GM15510 (cell line): ENCODE measurements around the gene PACS1.

Source experiments
- POLR2A ChIP-seq: IDR thresholded peaks from 3 replicates; pipeline ENCODE4 v1.6.1; 2011; ENCODE audit warnings: borderline replicate concordance; ENCODE audit not compliant: insufficient read length; ENCODE audit errors: extremely low read depth

Gene PACS1

DNA sequence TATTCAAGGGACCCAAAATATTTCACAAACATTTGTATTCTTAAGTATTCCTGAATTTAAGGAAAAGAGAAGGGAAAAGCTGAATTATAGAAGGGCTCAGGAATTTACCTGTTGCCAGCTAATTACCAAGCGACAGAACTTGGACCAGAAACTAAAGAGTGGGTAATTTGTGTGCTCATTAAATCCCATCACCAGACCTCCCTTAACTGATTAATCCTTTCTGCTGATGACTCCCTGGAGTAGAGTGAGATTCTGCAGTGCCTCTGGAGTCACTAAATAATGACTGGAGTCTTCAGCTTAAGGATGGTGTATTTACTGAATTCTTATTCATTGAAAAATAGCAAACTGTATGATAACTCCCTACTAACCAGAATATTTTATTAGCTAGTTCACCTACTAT lies 124.3 kb downstream of the PACS1 start:
- no peak for TF ChIP-seq POLR2A

DNA sequence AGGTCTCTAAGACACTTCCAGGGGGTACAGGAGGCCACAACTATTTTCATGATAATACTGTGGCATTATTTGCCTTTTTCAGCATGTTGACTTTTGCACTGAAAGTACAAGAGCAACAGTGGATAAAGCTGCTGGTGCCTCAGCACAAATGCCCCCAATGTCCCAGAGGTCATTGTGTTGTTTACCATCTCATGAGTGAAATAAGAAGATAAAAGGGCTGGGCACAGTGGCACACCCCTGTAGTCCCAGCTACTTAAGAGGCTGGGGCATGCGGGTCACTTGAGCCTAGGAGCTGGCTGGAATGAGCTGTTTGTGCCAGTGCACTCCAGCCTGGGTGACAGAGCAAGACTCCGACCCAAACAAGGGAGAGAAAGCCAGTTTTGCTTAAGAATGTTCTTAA lies 125.8 kb downstream of the PACS1 start:
- TF ChIP-seq POLR2A, result no peak

DNA sequence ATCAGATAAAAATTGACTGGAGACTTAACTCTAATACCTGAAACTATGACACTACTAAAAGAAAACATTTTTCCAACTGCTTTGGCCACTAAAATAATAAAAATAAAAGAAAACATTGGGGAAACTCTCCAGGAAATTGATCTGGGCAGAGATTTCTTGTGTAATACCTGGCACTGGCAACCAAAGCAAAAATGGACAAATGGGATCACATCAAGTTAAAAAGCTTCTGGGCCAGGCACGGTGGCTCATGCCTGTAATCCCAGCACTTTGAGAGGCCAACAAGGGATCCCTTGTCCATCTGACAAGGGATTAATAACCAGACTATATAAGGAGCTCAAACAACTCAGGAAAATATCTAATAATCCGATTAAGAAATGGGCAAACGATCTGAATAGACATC lies 133.8 kb downstream of the PACS1 start:
- no peak for TF ChIP-seq POLR2A

DNA sequence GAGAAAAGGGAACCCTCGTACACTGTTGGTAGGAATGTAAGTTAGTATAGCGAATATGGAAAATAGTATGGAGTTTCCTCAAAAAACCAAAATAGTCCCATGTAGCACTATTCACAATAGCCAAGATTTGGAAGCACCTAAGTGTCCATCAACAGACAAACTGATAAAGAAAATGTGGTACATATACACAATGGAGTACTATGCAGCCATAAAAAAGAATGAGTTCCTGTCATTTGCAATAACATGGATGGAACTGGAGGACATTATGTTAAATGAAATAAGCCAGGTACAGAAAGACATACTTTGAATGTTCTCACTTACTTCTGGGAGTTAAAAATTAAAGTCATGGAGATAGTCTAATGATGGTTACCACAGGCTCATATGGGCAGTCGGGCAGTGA lies 134.3 kb downstream of the PACS1 start:
- TF ChIP-seq POLR2A, result no peak

DNA sequence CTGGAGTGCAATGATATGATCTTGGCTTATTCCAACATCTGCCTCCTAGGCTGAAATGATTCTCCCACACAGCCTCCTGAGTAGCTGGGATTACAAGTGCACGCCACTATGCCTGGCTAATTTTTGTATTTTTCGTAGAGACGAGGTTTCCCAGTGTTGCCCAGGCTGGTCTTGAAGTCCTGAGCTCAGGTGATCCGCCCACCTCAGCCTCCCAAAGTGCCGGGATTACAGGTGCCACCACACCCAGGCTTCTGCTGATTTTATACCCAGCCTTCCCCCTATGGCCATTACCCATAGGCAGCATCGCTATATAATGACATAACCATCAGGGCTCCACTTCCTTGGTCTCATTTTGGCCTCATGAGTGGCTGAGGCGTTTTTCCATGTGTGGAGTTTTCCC lies 137.7 kb downstream of the PACS1 start:
- no peak for TF ChIP-seq POLR2A

DNA sequence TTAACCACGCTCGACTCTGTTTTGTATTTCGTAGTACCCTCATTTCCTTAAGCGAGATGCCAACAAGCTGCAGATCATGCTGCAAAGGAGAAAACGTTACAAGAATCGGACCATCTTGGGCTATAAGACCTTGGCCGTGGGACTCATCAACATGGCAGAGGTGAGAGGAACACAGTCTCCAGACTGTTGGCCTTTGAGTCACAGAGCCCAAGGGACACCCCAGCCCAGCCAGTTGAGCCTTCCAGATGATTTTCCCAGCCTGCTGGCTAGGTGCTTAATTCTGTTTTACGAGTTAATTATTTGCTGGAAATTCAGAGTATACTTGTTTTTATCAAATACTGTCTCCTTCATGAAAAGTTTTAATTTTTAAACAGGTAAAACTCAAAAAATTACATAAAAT lies 141.0 kb downstream of the PACS1 start:
- TF ChIP-seq POLR2A, result no peak

DNA sequence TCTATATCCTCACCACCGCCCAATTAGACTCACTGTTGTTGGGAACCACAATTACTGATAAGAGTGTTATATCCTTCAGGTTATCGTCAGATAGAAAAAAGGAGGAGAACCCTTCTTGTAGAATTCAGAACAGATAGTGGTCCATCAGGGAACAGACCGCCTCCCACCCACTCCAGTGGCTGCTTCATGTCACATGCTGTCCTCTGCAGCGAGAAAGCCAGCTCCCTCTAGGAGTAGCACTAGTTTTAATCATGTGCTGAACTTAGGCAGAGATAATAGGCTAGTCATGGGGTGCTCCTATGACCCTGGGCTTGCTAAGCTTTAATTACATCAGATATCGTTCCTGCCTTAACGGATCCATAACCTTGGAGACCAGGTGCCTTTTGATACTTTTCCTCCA lies 146.8 kb downstream of the PACS1 start:
- TF ChIP-seq POLR2A, result no peak

DNA sequence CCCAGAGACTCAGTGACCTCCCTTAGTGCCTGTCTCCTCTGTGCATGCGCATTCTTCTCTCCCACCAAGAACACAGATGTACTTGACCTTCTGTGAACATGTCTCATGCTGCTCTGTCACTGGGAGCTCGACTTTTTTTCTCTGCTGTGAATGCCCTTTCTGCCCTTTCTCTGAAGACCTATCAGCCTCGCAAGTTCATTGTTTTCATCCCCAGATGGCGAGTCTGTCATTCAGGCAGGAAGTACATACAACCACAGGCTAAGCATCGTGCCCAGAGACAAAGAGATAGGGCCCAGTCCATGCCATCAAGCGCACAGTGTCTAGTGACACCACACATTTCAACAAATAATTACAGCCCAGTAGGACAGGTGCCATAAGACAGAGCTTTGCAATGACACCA lies 148.0 kb downstream of the PACS1 start:
- TF ChIP-seq POLR2A, result no peak

DNA sequence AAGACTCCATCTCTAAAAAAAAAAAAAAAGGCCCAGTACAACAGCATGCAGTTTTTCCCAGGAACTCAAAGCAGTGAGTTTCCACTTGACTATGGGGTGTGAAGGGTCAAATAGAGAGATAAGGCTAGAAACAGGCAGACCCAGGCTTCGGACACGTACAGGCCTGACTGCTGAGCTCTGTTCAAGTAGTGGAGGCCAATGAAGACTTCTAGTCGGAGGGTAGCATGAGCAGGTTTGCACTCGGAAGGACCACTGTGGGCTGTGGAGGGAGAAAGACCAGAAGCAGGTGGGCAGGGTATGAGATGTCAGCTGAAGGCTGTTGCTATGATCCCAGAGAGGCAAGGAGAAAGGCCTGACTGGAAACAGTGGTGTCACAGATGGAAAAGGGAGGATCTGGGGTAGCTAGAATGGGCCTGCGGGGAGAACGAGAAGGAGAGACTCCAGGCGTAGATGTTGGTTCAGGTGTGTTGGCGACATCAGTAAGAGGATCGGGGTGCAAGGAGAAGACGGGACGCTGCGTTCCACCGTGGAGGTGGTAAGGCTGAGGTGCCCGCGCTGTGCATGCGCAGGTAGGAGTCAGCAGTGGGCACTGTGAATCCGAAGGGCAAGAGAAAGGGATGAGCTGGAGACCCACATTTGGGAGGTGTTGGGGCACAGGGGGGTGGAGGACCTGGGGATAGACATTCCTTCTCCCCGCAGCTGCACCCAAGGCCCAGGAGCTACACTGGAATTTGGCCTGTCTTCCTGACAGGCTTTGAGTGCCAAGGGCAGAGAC lies 149.0 kb downstream of the PACS1 start:
- TF ChIP-seq POLR2A, result no peak

DNA sequence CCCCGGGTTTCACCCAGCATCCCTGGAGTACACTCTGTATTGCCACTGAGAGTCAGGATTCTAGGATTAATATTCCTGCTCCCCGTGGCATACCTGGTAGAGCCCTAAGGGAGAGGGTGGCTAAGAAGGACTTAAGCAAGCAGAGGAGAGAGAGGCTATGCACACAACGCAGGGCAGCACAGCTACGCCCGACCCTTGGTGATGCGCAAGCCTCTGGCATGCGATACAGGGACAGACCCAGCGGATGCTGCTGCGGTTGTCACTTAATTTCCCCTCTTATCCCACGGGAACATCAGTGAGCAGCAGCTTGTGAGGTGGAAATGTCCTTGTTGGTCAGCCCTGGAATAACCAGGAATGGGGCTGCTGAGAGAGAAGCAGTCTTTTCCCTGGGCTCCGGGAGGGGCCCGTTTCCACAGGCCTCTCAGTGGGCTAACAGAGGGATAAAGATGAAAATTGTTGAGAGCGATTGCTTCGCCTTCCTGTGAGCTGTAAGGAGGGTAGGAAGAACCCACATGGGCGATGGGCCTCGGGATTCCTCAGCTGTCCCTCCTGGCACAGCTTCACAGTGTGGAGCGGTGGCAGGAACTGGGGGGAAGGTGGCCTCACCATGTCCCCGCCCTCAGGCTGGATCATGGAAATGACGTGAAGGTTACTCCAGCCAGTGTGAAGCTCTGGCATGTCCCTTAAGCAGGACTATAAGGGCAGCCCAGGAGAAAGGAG lies 149.9 kb downstream of the PACS1 start:
- TF ChIP-seq POLR2A, result no peak

DNA sequence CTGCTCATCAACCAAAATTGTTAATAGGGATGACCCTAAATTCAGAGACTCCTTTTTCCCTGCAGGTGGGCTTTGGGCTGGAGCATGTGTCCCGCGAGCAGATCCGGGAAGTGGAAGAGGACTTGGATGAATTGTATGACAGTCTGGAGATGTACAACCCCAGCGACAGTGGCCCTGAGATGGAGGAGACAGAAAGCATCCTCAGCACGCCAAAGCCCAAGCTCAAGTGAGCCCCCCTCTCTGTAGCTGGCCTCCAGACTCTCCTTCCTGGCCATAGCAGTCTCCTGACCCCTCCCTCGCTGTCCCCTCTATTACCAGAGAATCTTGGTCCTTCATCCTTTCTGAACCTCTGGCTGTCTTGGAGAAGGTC lies 150.5 kb downstream of the PACS1 start:
- no peak for TF ChIP-seq POLR2A

DNA sequence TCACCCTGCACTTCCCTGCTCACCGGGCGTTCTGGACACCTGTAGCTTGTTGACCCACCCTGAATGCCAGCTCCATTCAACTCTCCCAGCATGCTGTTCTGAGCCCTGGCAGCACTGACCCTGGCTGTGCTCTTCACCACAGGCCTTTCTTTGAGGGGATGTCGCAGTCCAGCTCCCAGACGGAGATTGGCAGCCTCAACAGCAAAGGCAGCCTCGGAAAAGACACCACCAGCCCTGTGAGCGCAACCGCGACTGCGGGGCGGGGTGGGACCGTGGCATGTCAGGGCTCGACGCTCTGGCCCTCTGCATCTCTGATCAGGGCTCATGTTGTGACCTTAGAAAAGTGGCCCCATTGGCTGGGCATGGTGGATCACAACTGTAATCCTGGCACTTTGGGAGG lies 150.9 kb downstream of the PACS1 start:
- TF ChIP-seq POLR2A, result no peak

DNA sequence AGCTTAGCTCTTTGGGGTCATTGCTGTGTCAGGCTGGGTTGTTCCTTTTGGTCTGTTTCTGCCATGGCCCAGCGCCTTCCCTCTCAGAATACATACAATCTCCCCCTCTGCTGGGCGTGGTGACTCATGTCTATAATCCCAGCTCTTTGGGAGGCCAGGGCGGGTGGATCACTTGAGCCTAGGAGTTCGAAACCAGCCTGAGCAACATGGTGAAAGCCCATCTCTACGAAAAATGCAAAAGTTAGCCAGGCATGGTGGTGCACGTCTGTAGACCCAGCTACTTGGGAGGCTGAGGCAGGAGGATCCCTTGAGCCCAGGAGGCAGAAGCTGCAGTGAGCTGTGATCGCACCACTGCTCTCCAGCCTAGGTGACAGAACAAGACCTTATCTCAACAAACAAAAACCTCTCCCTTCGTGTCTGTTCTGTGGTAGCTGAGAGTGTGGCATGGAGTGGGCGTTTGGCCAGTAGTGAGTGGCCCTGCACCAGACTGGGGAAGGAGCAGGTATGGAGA lies 151.7 kb downstream of the PACS1 start:
- no peak for TF ChIP-seq POLR2A

DNA sequence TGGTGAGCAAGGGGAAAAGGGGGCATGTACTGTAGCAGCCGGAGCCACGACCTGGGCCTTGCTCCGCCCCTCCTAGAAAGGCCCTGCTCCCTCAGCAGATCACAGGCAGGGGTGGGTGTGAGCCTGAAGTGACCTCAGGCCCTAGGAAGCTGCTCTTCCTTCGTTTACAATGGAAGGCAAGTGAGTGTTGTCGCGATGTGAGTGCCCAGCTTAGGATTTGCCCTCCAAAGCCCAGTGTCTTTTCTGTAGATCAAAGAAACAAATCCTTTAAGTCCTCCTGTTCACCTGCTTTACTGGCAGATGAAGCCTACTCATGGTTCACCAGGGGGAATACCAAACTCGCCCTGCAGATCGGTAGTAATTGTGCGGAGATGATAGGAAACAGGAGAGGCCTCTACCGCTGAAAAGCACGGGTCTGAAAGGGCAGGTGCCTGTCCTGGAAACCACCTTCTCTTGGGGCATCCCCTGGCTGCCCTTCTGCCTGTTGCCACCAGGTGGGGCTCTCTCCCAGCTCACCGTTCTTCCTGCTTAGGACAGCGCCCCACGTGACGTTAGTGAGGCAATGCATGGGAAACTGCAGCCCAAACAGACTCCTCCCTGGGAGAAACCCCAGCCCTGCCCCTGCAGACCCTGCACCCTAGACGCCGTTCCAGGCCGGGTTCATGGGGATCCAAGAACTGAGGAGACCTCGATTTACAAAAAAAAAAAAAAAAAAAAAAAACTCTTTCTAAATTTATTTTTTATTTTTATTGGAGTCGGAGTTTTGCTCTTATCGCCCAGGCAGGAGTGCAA lies 152.5 kb downstream of the PACS1 start:
- no peak for TF ChIP-seq POLR2A

DNA sequence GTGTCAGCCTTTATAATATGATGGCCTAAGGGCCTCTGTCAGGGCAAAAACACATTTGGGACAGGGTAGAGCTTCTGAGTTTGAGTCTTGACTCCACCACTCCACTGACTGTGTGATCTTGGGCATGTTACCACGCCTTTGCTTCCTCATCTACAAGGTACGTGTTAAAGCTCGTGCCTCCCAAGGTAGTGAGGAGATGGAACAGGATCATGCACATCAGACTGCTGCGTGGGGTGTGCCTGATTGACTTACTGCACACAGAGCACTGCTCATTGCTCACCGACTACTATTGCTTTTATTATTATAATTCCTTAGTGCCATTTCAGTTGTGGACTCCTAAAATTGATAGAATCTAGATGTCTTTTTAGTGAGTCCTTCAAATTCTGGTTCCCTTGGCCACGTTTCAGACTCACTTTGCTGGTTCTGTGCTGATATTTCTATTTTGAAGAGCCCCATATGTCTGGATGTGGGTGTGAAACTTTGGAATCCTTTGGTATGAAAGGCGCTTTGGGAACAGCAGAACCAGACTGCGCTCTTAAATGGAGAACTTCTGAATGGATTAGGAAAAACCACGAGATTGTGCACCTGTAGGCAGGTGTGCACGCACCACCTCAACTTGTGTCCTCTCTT lies 154.3 kb downstream of the PACS1 start:
- TF ChIP-seq POLR2A, result no peak
